H9 (cell line): ENCODE results near the gene KRT3. TPM values are rescaled to one million over a fixed set of nuclear protein-coding genes. Genes with fewer than 3 reads are reported as not detected.

Experiments used
- DNase-seq: peaks from one replicate; pipeline ENCODE4 v3.0.0-alpha.2; 2017
- H2AFZ ChIP-seq: one replicate; pipeline ENCODE4 v1.6.1; 2013; ENCODE audit warnings: mild to moderate bottlenecking, low read length, control low read depth, moderate library complexity
- H2AK5ac ChIP-seq: 2 replicates; pipeline ENCODE4 v1.6.1; 2013; ENCODE audit warnings: low read length, control low read depth, mixed read lengths; ENCODE audit not compliant: insufficient read length
- H2BK120ac ChIP-seq: one replicate; pipeline ENCODE4 v1.6.1; 2013; ENCODE audit warnings: low read depth, mild to moderate bottlenecking, low read length, control low read depth, inconsistent platforms; ENCODE audit not compliant: poor library complexity, severe bottlenecking
- H2BK12ac ChIP-seq: 2 replicates; pipeline ENCODE4 v1.6.1; 2013; ENCODE audit warnings: low read length, control low read depth, mixed read lengths, low read depth; ENCODE audit not compliant: insufficient read length
- H2BK15ac ChIP-seq: 2 replicates; pipeline ENCODE4 v1.6.1; 2013; ENCODE audit warnings: low read depth, low read length, control low read depth
- H2BK20ac ChIP-seq: one replicate; pipeline ENCODE4 v1.6.1; 2013; ENCODE audit warnings: low read depth, mild to moderate bottlenecking, low read length, control low read depth, inconsistent platforms; ENCODE audit not compliant: poor library complexity, severe bottlenecking
- H2BK5ac ChIP-seq: 2 replicates; pipeline ENCODE4 v1.6.1; 2013; ENCODE audit warnings: low read length, control low read depth, mixed read lengths; ENCODE audit not compliant: insufficient read length
- H3K14ac ChIP-seq: 2 replicates; pipeline ENCODE4 v1.6.1; 2013; ENCODE audit warnings: low read length, control low read depth; ENCODE audit not compliant: insufficient read depth
- H3K18ac ChIP-seq: 2 replicates; pipeline ENCODE4 v1.6.1; 2013; ENCODE audit warnings: low read depth, mild to moderate bottlenecking, mixed read lengths, low read length, control low read depth; ENCODE audit not compliant: insufficient read length
- H3K23ac ChIP-seq: 2 replicates; pipeline ENCODE4 v1.6.1; 2013; ENCODE audit warnings: low read length, control low read depth, mixed read lengths, low read depth; ENCODE audit not compliant: insufficient read length
- H3K23me2 ChIP-seq: 2 replicates; pipeline ENCODE4 v1.6.1; 2013; ENCODE audit warnings: low read depth, mild to moderate bottlenecking, mixed read lengths, low read length, control low read depth; ENCODE audit not compliant: insufficient read length, poor library complexity, severe bottlenecking
- H3K27ac ChIP-seq: 2 replicates; pipeline ENCODE4 v1.5.1; 2013; ENCODE audit warnings: low read length, control low read depth, mixed read lengths, low read depth; ENCODE audit not compliant: insufficient read length
- H3K27me3 ChIP-seq: 2 replicates; pipeline ENCODE4 v1.6.1; 2013; ENCODE audit warnings: low read length, control low read depth, inconsistent platforms; ENCODE audit not compliant: insufficient read depth
- H3K4ac ChIP-seq: 2 replicates; pipeline ENCODE4 v1.6.1; 2013; ENCODE audit warnings: low read depth, mild to moderate bottlenecking, control low read depth, inconsistent platforms, low read length, moderate library complexity
- H3K4me1 ChIP-seq: 2 replicates; pipeline ENCODE4 v1.6.1; 2013; ENCODE audit warnings: low read length, control low read depth, inconsistent platforms; ENCODE audit not compliant: insufficient read depth
- H3K4me2 ChIP-seq: 2 replicates; pipeline ENCODE4 v1.6.1; 2013; ENCODE audit warnings: low read length, control low read depth, mixed read lengths; ENCODE audit not compliant: insufficient read length, insufficient read depth
- H3K56ac ChIP-seq: 2 replicates; pipeline ENCODE4 v1.6.1; 2013; ENCODE audit warnings: low read depth, mild to moderate bottlenecking, mixed read lengths, low read length, control low read depth; ENCODE audit not compliant: insufficient read length
- H3K79me1 ChIP-seq: 2 replicates; pipeline ENCODE4 v1.6.1; 2013; ENCODE audit warnings: low read depth, mild to moderate bottlenecking, moderate library complexity, low read length, control low read depth, inconsistent platforms; ENCODE audit not compliant: insufficient read depth, poor library complexity, severe bottlenecking
- H3K79me2 ChIP-seq: 2 replicates; pipeline ENCODE4 v1.6.1; 2013; ENCODE audit warnings: low read length, control low read depth, inconsistent platforms; ENCODE audit not compliant: insufficient read depth
- H3K9ac ChIP-seq: 2 replicates; pipeline ENCODE4 v1.6.1; 2013; ENCODE audit warnings: low read length, control low read depth, mixed read lengths; ENCODE audit not compliant: insufficient read length; ENCODE audit errors: extremely low read depth
- H3K9me3 ChIP-seq: one replicate; pipeline ENCODE4 v1.6.1; 2013; ENCODE audit warnings: low read depth, low read length, inconsistent platforms; ENCODE audit not compliant: control insufficient read depth
- H3T11ph ChIP-seq: one replicate; pipeline ENCODE4 v1.6.1; 2013; ENCODE audit warnings: mild to moderate bottlenecking, low read length, control low read depth, inconsistent platforms
- H4K20me1 ChIP-seq: one replicate; pipeline ENCODE4 v1.6.1; 2013; ENCODE audit not compliant: control insufficient read depth, insufficient read length, insufficient read depth
- H4K5ac ChIP-seq: 2 replicates; pipeline ENCODE4 v1.6.1; 2013; ENCODE audit warnings: low read depth, mild to moderate bottlenecking, mixed read lengths, low read length, control low read depth; ENCODE audit not compliant: insufficient read length
- H4K8ac ChIP-seq: replicated peaks from 2 replicates; pipeline ENCODE4 v1.6.1; 2013; ENCODE audit warnings: low read length, control low read depth, mixed read lengths, low read depth; ENCODE audit not compliant: insufficient read length
- H4K91ac ChIP-seq: 2 replicates; pipeline ENCODE4 v1.6.1; 2013; ENCODE audit warnings: low read depth, mild to moderate bottlenecking, moderate library complexity, mixed read lengths, low read length, control low read depth; ENCODE audit not compliant: insufficient read length
- H3K27ac Mint-ChIP-seq, 3 experiments: 2 replicates in 2 of 3; 3 replicates in 1 of 3; pipeline ENCODE4 v1.8.0; 2020 to 2021; ENCODE audit warnings: mixed read lengths in 3 of 3, mild to moderate bottlenecking in 1 of 3, moderate library complexity in 1 of 3
- H3K27me3 Mint-ChIP-seq: 2 replicates; pipeline ENCODE4 v1.8.0; 2021; ENCODE audit warnings: low read depth, mild to moderate bottlenecking, moderate library complexity, mixed read lengths
- H3K36me3 Mint-ChIP-seq, 3 experiments: 2 replicates in 2 of 3; 3 replicates in 1 of 3; pipeline ENCODE4 v1.8.0; 2020 to 2021; ENCODE audit warnings: low read depth in 3 of 3, mixed read lengths in 3 of 3; ENCODE audit not compliant: insufficient read depth in 1 of 3
- H3K4me1 Mint-ChIP-seq, 2 experiments: 2 replicates each; pipeline ENCODE4 v1.8.0; 2020; ENCODE audit warnings: mixed read lengths in 2 of 2
- H3K4me3 Mint-ChIP-seq, 2 experiments: 2 replicates in 1 of 2; 3 replicates in 1 of 2; pipeline ENCODE4 v1.8.0; 2020 to 2021; ENCODE audit warnings: mild to moderate bottlenecking in 2 of 2, mixed read lengths in 2 of 2, moderate library complexity in 1 of 2
- H3K9me3 Mint-ChIP-seq, 2 experiments: 2 replicates in 1 of 2; 3 replicates in 1 of 2; pipeline ENCODE4 v1.8.0; 2020; ENCODE audit warnings: mild to moderate bottlenecking in 2 of 2, mixed read lengths in 2 of 2, moderate library complexity in 1 of 2
- WGBS: extraction: QIAGEN DNeasy Blood & Tissue Kit; methylation state at CpG from one replicate; pipeline ENCODE4 v1.1.7; 2013; ENCODE audit warnings: missing lambda C conversion rate, low lambda C conversion rate, mixed read lengths; ENCODE audit not compliant: insufficient read length; ENCODE audit errors: extremely low coverage; 5-methylcytosine and 5-hydroxymethylcytosine counted together
- total RNA-seq: library from RNA; stranded (reverse); gene quantifications from 2 replicates; pipeline ENCODE4 v1.2.1, GENCODE V29; 2021
- TF ChIP-seq, protein P1 (sequence below): fragments of 200-600 bp; sonication (generic); conservative IDR thresholded peaks from 3 replicates; pipeline ENCODE4 v1.8.0; 2021; ENCODE audit warnings: antibody characterized with exemption, mild to moderate bottlenecking

KRT3 gene
- total RNA-seq, 1 experiment from 2014 or later = not detected

DNA sequence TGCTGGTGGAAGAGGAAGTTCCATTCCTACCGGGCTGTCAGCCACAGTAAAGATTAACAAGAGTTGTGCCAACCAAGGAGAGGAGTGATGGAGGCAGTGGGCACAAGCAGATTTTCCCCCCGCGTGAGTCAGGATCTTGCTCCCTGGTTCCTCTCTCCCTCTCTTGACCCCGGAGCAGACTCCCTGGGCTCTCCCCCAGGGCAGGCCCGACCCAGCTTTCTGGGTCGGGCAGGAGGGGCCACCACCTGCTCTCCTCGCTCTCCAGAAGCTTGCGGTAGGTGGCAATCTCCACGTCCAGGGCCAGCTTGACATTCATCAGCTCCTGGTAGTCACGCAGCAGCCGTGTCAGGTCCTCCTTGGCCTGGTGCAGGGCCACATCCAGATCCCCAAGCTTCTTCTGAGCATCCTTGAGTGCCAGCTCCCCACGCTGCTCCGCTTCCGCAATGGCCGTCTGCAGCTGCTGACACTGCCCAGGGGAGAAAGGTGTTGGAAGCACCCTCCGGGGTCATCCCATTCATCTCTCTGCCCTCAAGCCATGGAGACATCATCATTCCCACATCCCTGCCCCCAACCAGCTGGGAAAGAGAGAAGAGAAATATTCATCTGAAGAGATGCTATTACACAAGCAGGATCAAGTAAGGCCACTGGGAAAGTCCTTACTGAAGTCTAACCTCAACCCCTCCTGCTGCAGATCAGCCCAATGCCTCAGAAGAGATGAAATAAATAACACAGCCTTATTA lies 27.0 kb upstream of the KRT3 start:
- no peak overlapping the region for H2BK12ac ChIP-seq
- no peaks in the 10 kb centered on the region for H3K79me1 ChIP-seq
- H3K36me3 Mint-ChIP-seq = no peaks in the 10 kb centered on the region; a peak in 1 of 7 replicates
- peaks cover 5% of the 10 kb centered on the region; the same call in 1 of the 2 replicates for H3K4me1 ChIP-seq
- no peak overlapping the region for H3T11ph ChIP-seq
- H2BK20ac ChIP-seq = no peak overlapping the region
- WGBS = no CpG with 5 or more reads among the region's 16 CpGs
- H3K18ac ChIP-seq = no peak overlapping the region
- no peak overlapping the region for H3K27ac ChIP-seq
- no peak for DNase-seq
- TF ChIP-seq, protein P1, sequence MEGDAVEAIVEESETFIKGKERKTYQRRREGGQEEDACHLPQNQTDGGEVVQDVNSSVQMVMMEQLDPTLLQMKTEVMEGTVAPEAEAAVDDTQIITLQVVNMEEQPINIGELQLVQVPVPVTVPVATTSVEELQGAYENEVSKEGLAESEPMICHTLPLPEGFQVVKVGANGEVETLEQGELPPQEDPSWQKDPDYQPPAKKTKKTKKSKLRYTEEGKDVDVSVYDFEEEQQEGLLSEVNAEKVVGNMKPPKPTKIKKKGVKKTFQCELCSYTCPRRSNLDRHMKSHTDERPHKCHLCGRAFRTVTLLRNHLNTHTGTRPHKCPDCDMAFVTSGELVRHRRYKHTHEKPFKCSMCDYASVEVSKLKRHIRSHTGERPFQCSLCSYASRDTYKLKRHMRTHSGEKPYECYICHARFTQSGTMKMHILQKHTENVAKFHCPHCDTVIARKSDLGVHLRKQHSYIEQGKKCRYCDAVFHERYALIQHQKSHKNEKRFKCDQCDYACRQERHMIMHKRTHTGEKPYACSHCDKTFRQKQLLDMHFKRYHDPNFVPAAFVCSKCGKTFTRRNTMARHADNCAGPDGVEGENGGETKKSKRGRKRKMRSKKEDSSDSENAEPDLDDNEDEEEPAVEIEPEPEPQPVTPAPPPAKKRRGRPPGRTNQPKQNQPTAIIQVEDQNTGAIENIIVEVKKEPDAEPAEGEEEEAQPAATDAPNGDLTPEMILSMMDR = no peak
- no peak overlapping the region for H3K56ac ChIP-seq
- no peaks in the 10 kb centered on the region for H3K79me2 ChIP-seq
- H3K4ac ChIP-seq = no peak overlapping the region
- no peaks in the 10 kb centered on the region for H3K9me3 ChIP-seq
- H3K4me2 ChIP-seq = no peak overlapping the region
- H3K27me3 ChIP-seq = no peaks in the 10 kb centered on the region
- H3K27ac Mint-ChIP-seq = no peak overlapping the region; a peak in 1 of 7 replicates
- H3K9me3 Mint-ChIP-seq = no peaks in the 10 kb centered on the region
- H4K91ac ChIP-seq = no peak overlapping the region
- H4K20me1 ChIP-seq = no peaks in the 10 kb centered on the region
- H2BK15ac ChIP-seq = no peak overlapping the region
- no peaks in the 10 kb centered on the region; the same call in 1 of the 2 replicates for H3K27me3 Mint-ChIP-seq
- no peak overlapping the region for H3K9ac ChIP-seq
- no peak overlapping the region for H2AFZ ChIP-seq
- H4K8ac ChIP-seq = no peak overlapping the region
- no peak overlapping the region for H3K14ac ChIP-seq
- H3K4me3 Mint-ChIP-seq = no peak overlapping the region; a peak in 1 of 5 replicates
- H3K23ac ChIP-seq = no peak overlapping the region
- no peak overlapping the region for H2AK5ac ChIP-seq
- no peak overlapping the region for H2BK5ac ChIP-seq
- H2BK120ac ChIP-seq = no peak overlapping the region
- H4K5ac ChIP-seq = no peak overlapping the region
- peaks cover 10 to 13% of the 10 kb centered on the region in 2 experiments for H3K4me1 Mint-ChIP-seq
- H3K23me2 ChIP-seq = no peaks in the 10 kb centered on the region
